ENCODE results near the gene KDM6B.

DNA sequence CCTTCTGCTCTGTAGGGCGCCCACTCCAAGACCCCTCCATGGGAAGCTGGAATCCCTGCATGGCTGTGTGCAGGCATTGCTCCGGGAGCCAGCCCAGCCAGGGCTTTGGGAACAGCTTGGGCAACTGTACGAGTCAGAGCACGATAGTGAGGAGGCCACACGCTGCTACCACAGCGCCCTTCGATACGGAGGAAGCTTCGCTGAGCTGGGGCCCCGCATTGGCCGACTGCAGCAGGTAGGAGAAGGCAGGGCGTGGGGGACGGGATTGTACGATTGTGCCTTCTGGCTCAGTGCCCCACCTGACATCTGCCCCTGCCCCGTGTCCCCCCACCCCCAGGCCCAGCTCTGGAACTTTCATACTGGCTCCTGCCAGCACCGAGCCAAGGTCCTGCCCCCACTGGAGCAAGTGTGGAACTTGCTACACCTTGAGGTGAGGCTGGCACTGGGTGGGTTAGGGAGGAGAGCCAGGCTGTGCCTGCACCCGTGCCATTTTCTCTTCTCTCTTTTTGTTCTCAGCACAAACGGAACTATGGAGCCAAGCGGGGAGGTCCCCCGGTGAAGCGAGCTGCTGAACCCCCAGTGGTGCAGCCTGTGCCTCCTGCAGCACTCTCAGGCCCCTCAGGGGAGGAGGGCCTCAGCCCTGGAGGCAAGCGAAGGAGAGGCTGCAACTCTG, 12.2 kb downstream of the KDM6B start:
- TF ChIP-seq, protein P1, sequence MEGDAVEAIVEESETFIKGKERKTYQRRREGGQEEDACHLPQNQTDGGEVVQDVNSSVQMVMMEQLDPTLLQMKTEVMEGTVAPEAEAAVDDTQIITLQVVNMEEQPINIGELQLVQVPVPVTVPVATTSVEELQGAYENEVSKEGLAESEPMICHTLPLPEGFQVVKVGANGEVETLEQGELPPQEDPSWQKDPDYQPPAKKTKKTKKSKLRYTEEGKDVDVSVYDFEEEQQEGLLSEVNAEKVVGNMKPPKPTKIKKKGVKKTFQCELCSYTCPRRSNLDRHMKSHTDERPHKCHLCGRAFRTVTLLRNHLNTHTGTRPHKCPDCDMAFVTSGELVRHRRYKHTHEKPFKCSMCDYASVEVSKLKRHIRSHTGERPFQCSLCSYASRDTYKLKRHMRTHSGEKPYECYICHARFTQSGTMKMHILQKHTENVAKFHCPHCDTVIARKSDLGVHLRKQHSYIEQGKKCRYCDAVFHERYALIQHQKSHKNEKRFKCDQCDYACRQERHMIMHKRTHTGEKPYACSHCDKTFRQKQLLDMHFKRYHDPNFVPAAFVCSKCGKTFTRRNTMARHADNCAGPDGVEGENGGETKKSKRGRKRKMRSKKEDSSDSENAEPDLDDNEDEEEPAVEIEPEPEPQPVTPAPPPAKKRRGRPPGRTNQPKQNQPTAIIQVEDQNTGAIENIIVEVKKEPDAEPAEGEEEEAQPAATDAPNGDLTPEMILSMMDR (IDR thresholded peaks at IDR 0.05): no peak
- TF ChIP-seq POLR2AphosphoS5 (IDR thresholded peaks at IDR 0.05; ENCODE audit: low read depth, low read length): no peak
- no peak for TF ChIP-seq SIN3A (IDR thresholded peaks at IDR 0.05; ENCODE audit: borderline replicate concordance, insufficient read depth, low read depth, low read length)

Data from Panc1 (cell line).